ENCODE data around the gene DUSP12.

- TF ChIP-seq, protein P1, sequence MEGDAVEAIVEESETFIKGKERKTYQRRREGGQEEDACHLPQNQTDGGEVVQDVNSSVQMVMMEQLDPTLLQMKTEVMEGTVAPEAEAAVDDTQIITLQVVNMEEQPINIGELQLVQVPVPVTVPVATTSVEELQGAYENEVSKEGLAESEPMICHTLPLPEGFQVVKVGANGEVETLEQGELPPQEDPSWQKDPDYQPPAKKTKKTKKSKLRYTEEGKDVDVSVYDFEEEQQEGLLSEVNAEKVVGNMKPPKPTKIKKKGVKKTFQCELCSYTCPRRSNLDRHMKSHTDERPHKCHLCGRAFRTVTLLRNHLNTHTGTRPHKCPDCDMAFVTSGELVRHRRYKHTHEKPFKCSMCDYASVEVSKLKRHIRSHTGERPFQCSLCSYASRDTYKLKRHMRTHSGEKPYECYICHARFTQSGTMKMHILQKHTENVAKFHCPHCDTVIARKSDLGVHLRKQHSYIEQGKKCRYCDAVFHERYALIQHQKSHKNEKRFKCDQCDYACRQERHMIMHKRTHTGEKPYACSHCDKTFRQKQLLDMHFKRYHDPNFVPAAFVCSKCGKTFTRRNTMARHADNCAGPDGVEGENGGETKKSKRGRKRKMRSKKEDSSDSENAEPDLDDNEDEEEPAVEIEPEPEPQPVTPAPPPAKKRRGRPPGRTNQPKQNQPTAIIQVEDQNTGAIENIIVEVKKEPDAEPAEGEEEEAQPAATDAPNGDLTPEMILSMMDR (IDR thresholded peaks at IDR 0.05): no peak
- TF ChIP-seq SMC3 (IDR thresholded peaks at IDR 0.05) (no peak), RFX5 (IDR thresholded peaks at IDR 0.05) (no peak), HOXB13 (CRISPR knock-in tag; IDR thresholded peaks at IDR 0.05; ENCODE audit: low read depth) (no peak), EHMT2 (IDR thresholded peaks at IDR 0.05; ENCODE audit: low read depth) (no peak), GATA3 (IDR thresholded peaks at IDR 0.05; ENCODE audit: borderline replicate concordance) (no peak), NFE2L2 (conservative IDR thresholded peaks at IDR 0.05; ENCODE audit: low read length) (no peak), FOSL2 (IDR thresholded peaks at IDR 0.05) (no peak), FOSL2 (CRISPR knock-in tag; IDR thresholded peaks at IDR 0.05) (no peak), CEBPB (IDR thresholded peaks at IDR 0.05) (no peak), E2F6 (IDR thresholded peaks at IDR 0.05; ENCODE audit: borderline replicate concordance, low read depth) (no peak), HDAC2 (IDR thresholded peaks at IDR 0.05) (no peak), MAZ (IDR thresholded peaks at IDR 0.05; ENCODE audit: borderline replicate concordance, low read depth, low read length) (no peak), EP300 (IDR thresholded peaks at IDR 0.05) (no peak), JUN (IDR thresholded peaks at IDR 0.05) (no peak)
Observed at GRCh38 chr1:161799792-161800191, 50.2 kb downstream of the DUSP12 start.
